ENCODE results near the gene TENT5A.
"Not testable (repeated sequence)": the region's sequence is repeated elsewhere in the genome, so short reads cannot be mapped to it uniquely, and the experiment has no call there.

Gene TENT5A

DNA sequence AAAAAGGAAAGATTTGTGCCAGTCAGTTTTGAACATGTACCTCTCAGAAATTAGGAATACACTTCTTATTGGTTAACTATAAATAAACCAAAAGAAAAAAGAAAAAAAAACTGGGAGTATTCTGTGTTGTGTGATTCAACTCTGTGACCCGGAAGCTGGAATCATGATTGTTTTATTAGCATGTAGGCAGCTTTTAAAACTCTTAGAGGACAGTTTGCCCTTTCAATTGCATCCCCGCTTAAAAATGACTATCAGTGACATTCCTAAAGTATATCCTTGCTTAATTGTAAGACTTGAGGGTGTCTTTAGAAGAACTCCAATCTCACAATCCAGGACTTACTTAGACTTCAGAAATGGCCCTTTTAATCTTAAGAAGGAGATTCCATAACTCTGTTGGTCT is 29.1 kb upstream of the TENT5A start:
- H3K9me3 Mint-ChIP-seq, result peaks cover 5 to 7% of the 10 kb centered on the region in 2 donors
- DNase-seq, result no peak
- H3K27ac Mint-ChIP-seq, result no peak overlapping the region
- no peak overlapping the region for H3K4me3 Mint-ChIP-seq
- no peaks in the 10 kb centered on the region for H3K4me1 Mint-ChIP-seq
- ATAC-seq, result no peak
- peaks cover 21% of the 10 kb centered on the region for H3K27me3 Mint-ChIP-seq

DNA sequence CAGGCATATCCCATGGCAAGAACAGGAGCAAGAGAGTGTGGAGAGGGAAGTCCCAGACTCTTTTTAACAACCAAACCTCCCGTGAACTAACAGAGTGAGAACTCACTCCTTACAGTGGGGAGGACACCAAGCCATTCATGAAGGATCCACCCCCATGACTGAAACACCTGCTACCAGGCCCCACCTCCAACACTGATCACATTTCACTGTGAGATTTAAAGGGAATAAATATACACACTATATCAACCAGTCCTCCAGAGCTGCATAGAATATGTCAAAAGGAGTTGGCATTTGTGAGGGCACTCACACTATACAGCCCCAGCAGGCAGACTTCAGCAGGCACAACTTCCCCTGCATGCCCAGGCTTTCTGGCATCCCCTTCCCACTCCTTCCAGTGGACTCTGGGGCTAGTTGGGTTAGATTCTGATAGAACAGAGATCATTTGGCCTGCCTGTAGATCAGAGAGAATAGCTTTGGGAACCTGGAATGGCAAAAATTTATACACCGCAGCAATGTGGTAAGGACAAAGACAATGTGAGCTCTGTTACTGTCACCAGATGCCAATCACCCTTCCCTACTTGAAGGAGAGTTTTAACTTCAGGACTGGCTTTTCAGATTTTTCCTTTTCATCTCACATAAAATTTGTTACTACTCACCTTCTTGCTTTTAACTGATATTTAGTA is 25.2 kb upstream of the TENT5A start:
- Mint-ChIP-seq H3K4me3 (no peak overlapping the region), H3K9me3 (peaks cover 5 to 7% of the 10 kb centered on the region in 2 donors), H3K27ac (no peak overlapping the region), H3K4me1 (peaks cover 7% of the 10 kb centered on the region), H3K27me3 (peaks cover 17% of the 10 kb centered on the region)
- ATAC-seq, result no peak
- no peak for DNase-seq

DNA sequence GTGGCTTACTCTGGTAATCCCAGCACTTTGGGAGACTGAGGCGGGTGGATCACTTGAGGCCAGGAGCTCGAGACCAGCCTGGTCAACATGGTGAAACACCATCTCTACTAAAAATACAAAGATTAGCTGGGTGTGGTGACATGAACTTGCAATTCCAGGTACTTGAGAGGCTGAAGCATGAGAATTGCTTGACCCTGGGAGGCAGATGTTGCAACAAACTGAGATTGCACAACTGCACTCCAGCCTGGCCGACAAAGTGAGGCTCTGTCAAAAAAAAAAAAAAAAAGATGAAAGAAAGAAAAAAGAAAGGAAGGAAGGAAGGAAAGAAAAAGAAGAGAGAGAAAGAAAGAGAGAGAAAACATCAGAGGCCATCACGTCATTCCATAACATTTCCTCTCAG is 23.7 kb upstream of the TENT5A start:
- not testable (repeated sequence) for DNase-seq, ATAC-seq, H3K4me3 Mint-ChIP-seq, H3K9me3 Mint-ChIP-seq, H3K4me1 Mint-ChIP-seq
- H3K27ac Mint-ChIP-seq, result peak overlapping the region in 1 of 2 donors; percentile 36
- peaks cover 17% of the 10 kb centered on the region for H3K27me3 Mint-ChIP-seq

GRCh38 chr6:81774542-81774941 is 22.1 kb upstream of the TENT5A start:
- Mint-ChIP-seq H3K4me1 (peaks cover 9% of the 10 kb centered on the region), H3K27me3 (peaks cover 25% of the 10 kb centered on the region), H3K9me3 (no peaks in the 10 kb centered on the region), H3K4me3 (no peak overlapping the region), H3K27ac (no peak overlapping the region)
- no peak for DNase-seq
- no peak for ATAC-seq

DNA sequence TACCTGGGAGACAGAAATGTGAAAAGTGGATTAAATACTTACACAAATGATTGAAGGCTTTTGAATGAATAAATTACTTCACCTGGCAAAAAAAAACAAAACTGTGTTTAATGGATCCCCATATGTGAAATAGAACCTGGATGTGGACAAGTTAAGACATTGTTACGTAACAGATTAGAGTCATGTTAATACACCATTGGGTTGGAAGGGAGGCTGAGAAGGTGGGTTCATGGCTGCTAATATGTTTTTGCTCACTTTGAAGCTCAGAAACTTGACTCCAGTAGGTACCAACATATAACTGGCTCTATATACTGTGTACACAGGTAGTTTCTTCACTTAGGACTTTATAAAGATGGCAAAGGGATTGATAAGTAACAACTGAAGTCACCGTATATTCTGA is 21.4 kb upstream of the TENT5A start:
- Mint-ChIP-seq H3K27ac (no peak overlapping the region), H3K27me3 (peaks cover 25% of the 10 kb centered on the region), H3K4me3 (no peak overlapping the region), H3K9me3 (no peaks in the 10 kb centered on the region), H3K4me1 (peaks cover 9% of the 10 kb centered on the region)
- DNase-seq (no peak), ATAC-seq (no peak)

GRCh38 chr6:81772741-81773140 is 20.3 kb upstream of the TENT5A start:
- peaks cover 28% of the 10 kb centered on the region for H3K27me3 Mint-ChIP-seq
- no peak overlapping the region for H3K27ac Mint-ChIP-seq
- no peaks in the 10 kb centered on the region for H3K9me3 Mint-ChIP-seq
- ATAC-seq (peak; percentile 97), DNase-seq (peak; percentile 21 to 24)
- peaks cover 9% of the 10 kb centered on the region for H3K4me1 Mint-ChIP-seq
- H3K4me3 Mint-ChIP-seq, result no peak overlapping the region

- H3K27ac Mint-ChIP-seq, result no peak overlapping the region
- ATAC-seq, result no peak
- no peak overlapping the region for H3K4me3 Mint-ChIP-seq
- H3K27me3 Mint-ChIP-seq, result peaks cover 29% of the 10 kb centered on the region
- no peak for DNase-seq
- peaks cover 9% of the 10 kb centered on the region for H3K4me1 Mint-ChIP-seq
- H3K9me3 Mint-ChIP-seq, result no peaks in the 10 kb centered on the region
Observed at GRCh38 chr6:81771097-81771496, 18.6 kb upstream of the TENT5A start.

DNA sequence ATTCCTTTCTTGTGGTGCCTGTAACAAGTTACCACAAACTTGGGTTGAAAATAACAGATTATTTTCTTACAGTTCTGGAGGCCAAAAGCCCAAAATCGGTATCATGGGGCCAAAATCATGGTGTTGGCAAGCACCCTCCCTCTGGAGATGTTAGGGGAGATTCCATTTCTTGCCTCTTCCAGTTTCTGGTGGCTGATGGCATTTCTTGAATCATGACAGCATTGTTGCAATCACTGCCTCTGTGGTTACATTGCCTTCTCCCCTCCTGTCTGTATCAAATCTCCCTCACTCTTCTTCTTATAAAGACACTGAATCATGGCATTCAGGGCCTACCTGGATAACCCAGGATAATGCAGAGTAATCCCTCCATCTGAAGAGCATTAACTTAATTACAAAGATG is 17.9 kb upstream of the TENT5A start:
- peak overlapping the region in 1 of 2 donors; percentile 41 for H3K27ac Mint-ChIP-seq

DNA sequence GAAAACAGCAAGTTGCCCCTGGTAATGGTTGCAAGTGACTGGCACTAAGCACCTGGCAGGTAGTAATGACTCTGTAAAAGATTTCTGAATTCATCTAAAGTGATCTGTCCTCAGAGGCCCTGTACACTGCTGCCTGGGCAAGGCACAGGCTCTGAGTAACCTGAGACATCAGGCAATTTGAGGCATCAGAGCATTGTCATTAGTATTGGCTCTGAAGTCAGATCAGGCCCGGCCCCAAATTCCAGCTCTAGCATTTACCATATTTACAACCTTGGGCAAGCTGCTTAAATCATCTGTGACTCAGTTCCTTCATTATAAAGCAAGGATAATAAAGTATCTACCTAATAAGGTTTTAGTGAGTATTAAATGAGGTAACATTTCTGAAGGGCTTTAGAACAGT is 17.3 kb upstream of the TENT5A start:
- Mint-ChIP-seq H3K27me3 (peaks cover 33% of the 10 kb centered on the region), H3K4me3 (no peak overlapping the region), H3K4me1 (peaks cover 9% of the 10 kb centered on the region), H3K9me3 (no peaks in the 10 kb centered on the region), H3K27ac (no peak overlapping the region)
- no peak for ATAC-seq
- DNase-seq, result no peak

More for the DNA sequence above, 17.9 kb upstream of the TENT5A start:
- peaks cover 33% of the 10 kb centered on the region for H3K27me3 Mint-ChIP-seq
- peaks cover 9% of the 10 kb centered on the region for H3K4me1 Mint-ChIP-seq
- H3K4me3 Mint-ChIP-seq, result no peak overlapping the region
- H3K9me3 Mint-ChIP-seq, result no peaks in the 10 kb centered on the region
- ATAC-seq, result no peak
- no peak for DNase-seq

DNA sequence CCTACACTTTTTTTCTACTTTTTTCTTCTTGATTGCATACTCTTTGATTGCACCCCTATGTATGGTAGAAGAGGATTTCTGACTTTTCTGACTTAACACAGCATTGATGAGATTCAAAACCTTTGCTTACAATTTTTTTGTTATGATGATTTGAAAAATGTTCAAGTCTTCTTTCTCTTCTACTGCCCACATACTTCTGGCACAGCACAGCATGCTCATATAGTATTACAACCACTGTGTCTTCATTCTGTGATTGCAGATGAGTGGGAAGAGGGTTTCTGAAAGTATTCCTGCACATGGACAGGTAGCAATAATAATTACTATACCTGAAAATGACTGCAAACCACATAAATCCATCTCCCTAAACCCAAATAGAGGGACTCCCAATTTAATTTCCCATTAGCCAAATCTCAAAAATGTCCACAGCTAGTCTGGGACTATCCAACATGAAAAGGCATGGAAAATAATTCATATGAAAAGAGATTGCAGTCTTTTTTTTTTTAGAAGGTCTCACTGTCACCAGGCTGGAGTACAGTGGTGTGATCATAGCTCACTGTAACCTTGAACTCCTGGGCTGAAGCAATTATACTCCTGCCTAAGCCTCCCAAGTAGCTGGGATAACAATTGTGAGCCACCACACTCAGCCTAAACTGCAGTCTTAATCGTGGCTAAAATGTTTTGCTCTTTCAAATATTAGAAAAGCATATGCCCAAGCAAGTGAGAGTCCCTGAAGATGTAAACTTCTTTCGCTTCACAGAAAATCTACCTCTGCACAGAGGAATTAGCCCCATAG is 15.9 kb upstream of the TENT5A start:
- no peaks in the 10 kb centered on the region for H3K9me3 Mint-ChIP-seq
- H3K4me3 Mint-ChIP-seq, result no peak overlapping the region
- no peak for DNase-seq
- H3K27me3 Mint-ChIP-seq, result peaks cover 33% of the 10 kb centered on the region
- no peak overlapping the region for H3K27ac Mint-ChIP-seq
- no peak for ATAC-seq
- H3K4me1 Mint-ChIP-seq, result peaks cover 8% of the 10 kb centered on the region

DNA sequence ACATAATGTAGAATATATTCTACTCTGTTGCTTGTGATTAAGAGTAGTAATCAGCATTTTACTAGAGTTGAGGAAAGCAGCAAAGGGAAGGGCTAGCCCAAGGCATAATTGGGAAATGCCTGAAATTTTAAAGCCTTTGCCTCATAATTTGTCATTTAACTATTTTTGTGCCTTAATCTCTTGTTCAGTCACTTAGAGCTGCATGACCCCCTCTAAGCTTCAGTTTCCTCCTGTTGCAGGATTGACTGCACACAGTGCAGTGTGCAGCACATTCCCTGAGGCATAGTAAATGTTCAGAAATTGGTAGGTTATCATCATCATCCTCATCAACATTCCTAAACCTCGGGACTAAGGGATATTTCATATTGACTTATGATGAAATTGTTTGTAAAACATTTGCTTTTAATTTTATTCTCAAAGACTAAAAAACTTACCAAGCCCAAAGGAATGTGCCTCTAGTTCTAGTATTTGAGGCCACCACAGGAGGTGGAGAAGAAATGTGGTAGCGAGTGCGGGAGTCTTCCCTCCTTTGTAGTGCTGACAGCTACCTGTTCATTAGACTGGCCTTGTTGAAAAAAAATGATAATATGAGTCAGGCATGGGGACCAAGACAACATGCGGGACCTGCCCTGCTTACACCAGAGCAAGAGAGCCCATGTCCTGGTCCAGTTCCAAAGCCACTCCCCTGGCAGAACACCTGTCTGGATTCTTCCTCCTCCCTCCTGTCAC is 14.8 kb upstream of the TENT5A start:
- Mint-ChIP-seq H3K4me1 (no peaks in the 10 kb centered on the region), H3K27ac (no peak overlapping the region), H3K9me3 (no peaks in the 10 kb centered on the region), H3K4me3 (no peak overlapping the region), H3K27me3 (peaks cover 33% of the 10 kb centered on the region)
- no peak for DNase-seq
- ATAC-seq, result no peak

GRCh38 chr6:81766482-81767069 is 14.1 kb upstream of the TENT5A start:
- Mint-ChIP-seq H3K27me3 (peaks cover 33% of the 10 kb centered on the region), H3K9me3 (no peaks in the 10 kb centered on the region), H3K4me3 (no peak overlapping the region), H3K4me1 (no peaks in the 10 kb centered on the region), H3K27ac (no peak overlapping the region)
- ATAC-seq (no peak), DNase-seq (no peak)

GRCh38 chr6:81764531-81764930 is 12.1 kb upstream of the TENT5A start:
- Mint-ChIP-seq H3K4me3 (no peak overlapping the region), H3K27ac (no peak overlapping the region), H3K27me3 (peaks cover 25% of the 10 kb centered on the region), H3K4me1 (no peaks in the 10 kb centered on the region), H3K9me3 (no peaks in the 10 kb centered on the region)
- no peak for ATAC-seq
- DNase-seq, result no peak

- no peak overlapping the region for H3K27ac Mint-ChIP-seq
- DNase-seq, result no peak
- peaks cover 25% of the 10 kb centered on the region for H3K27me3 Mint-ChIP-seq
- no peak overlapping the region for H3K4me3 Mint-ChIP-seq
- ATAC-seq, result no peak
- no peaks in the 10 kb centered on the region for H3K9me3 Mint-ChIP-seq
- H3K4me1 Mint-ChIP-seq, result no peaks in the 10 kb centered on the region
Observed at GRCh38 chr6:81763968-81764367, 11.5 kb upstream of the TENT5A start.

DNA sequence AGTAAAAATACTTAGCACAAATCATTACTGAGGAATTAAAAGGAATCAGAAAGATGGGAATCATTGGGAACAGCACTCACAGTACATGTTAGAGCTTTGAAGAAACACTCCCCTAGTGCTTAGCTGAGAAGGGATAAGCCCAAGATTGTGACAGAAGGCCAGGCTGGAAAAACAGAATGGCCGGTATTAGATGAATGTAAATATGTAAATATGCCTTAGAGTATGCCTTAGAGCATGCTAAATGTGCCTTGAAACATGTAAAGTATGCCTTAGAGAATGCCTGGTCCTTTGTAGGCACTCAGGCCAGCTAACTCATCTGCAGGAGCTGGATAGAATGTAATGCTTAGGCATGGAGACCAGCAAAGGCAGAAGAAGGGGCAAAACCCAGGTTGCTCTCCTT is 10.6 kb upstream of the TENT5A start:
- Mint-ChIP-seq H3K27ac (no peak overlapping the region), H3K27me3 (peaks cover 24% of the 10 kb centered on the region), H3K4me1 (no peaks in the 10 kb centered on the region), H3K9me3 (no peaks in the 10 kb centered on the region), H3K4me3 (no peak overlapping the region)
- ATAC-seq (no peak), DNase-seq (no peak)

DNA sequence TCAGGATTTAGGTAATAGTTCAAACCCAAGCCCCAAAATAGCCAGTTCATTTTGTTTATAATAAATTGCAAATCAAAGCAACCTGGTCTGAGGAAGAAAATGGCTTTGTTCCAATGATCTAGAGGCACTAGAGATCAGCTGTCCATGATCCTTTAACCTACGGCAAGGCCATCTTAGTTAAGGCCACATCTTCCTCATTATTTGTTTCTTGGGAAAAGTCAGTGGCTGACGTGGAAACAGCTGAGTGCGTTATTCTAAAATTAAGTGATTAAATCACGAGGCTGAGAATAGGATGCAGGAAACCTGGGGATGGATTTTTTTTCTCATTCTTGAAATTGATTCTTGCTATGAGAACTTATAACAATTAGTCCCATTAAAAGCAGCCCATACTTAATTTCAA is 10.1 kb upstream of the TENT5A start:
- H3K27me3 Mint-ChIP-seq, result peaks cover 20% of the 10 kb centered on the region
- DNase-seq (no peak), ATAC-seq (no peak)
- H3K4me3 Mint-ChIP-seq, result no peak overlapping the region
- no peaks in the 10 kb centered on the region for H3K9me3 Mint-ChIP-seq
- no peaks in the 10 kb centered on the region for H3K4me1 Mint-ChIP-seq
- H3K27ac Mint-ChIP-seq, result no peak overlapping the region

All from stimulated activated naive CD8-positive, alpha-beta T cell treated with anti-CD3 and anti-CD28 coated beads, Interleukin-15, amount 100 ng/mL, for 72 hours (primary cell).